ENCODE results near the gene BAMBI.
A peak's percentile ranks its signal among the peaks of the same experiment; 100 is the strongest.

The BAMBI gene

DNA sequence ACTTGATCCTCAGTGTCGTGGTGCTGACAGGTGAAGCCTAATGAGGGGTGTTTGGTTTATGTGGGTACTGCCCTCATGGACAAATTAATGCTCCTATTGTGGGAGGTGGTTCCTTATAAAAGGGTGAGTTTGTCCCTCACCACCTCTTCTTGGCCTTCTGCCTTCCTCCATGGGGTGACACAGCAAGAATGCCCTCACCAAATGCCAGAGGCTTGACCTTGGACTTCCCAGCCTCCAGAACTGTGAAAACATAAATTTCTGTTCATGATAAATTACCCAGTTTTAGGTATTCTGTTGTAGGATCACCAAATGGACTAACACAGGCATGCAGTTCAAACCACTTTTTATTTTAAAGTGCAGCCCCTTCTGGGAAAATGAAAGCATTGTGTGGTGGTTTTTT, 39.4 kb downstream of the BAMBI start:
- H3K36me3 ChIP-seq = no peaks in the 10 kb centered on the region
- no peak overlapping the region for H3K4me2 ChIP-seq
- TF ChIP-seq Cebpa-rat (IDR thresholded peaks at IDR 0.05) = no peak
- no peaks in the 10 kb centered on the region; a peak in 1 of 22 replicates for H4K20me1 ChIP-seq
- H3K27me3 ChIP-seq = peaks cover 0 to 9% (median 0%) of the 10 kb centered on the region in 11 experiments; a peak in 7 of 22 replicates
- no peak overlapping the region for H3K9ac ChIP-seq
- H3K9me3 ChIP-seq (replicated peaks in 1 of 11) = peaks cover 0 to 24% (median 11%) of the 10 kb centered on the region in 11 experiments; a peak in 12 of 22 replicates
- no peak overlapping the region for H3K27ac ChIP-seq
- H3K4me3 ChIP-seq = no peak overlapping the region
- H3K4me1 ChIP-seq = peaks cover 9 to 22% (median 14%) of the 10 kb centered on the region in 10 experiments; a peak in 18 of 20 replicates

DNA sequence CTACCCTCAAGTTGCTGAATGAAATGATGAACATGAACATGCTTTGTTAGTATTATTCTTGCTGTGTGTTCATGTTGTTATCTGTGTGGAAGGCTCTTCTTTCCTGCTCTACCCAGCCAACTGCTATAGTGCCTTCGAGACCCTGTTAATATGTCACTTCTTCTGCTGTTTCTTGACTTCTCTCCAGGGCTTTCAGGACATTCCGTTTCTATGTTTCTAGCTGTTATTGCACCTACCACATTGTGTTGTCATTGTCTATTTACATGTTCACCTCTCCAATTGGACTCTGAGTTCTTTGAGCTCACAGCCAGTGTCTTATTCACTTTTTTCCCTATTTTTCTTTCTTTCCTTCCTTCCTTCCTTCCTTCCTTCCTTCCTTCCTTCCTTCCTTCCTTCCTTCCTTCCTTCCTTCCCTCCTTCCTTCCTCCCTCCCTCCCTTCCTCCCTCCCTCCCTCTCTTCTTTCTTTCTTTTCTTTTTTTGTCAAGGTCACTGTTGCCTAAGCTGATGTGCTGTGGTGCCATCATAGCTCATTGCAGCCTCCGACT, 40.4 kb downstream of the BAMBI start:
- H4K20me1 ChIP-seq = no peaks in the 10 kb centered on the region; a peak in 1 of 22 replicates
- H3K9ac ChIP-seq = no peak overlapping the region
- H3K4me1 ChIP-seq = peaks cover 13 to 32% (median 22%) of the 10 kb centered on the region in 10 experiments; a peak in 19 of 20 replicates
- TF ChIP-seq Cebpa-rat (IDR thresholded peaks at IDR 0.05) = no peak
- H3K27me3 ChIP-seq = peaks cover 0 to 19% (median 0%) of the 10 kb centered on the region in 11 experiments; a peak in 7 of 22 replicates
- H3K4me2 ChIP-seq = no peak overlapping the region
- H3K27ac ChIP-seq = no peak overlapping the region
- peaks cover 0 to 18% (median 6%) of the 10 kb centered on the region in 11 experiments; a peak in 11 of 22 replicates for H3K9me3 ChIP-seq (replicated peaks in 1 of 11)
- H3K36me3 ChIP-seq = no peaks in the 10 kb centered on the region
- no peak overlapping the region for H3K4me3 ChIP-seq

GRCh38 chr10:28719789-28720436, 42.6 kb downstream of the BAMBI start:
- H4K20me1 ChIP-seq = no peaks in the 10 kb centered on the region; a peak in 1 of 22 replicates
- no peak overlapping the region for H3K4me3 ChIP-seq
- no peaks in the 10 kb centered on the region for H3K36me3 ChIP-seq
- no peak overlapping the region for H3K27ac ChIP-seq
- H3K9ac ChIP-seq = no peak overlapping the region
- H3K27me3 ChIP-seq = peaks cover 0 to 21% (median 0%) of the 10 kb centered on the region in 11 experiments; a peak in 7 of 22 replicates
- peak overlapping the region in 3 of 11 experiments; percentile 1 to 20 (median 13); a peak in 1 of 22 replicates for H3K4me2 ChIP-seq
- TF ChIP-seq Cebpa-rat (IDR thresholded peaks at IDR 0.05) = no peak
- peaks cover 13 to 32% (median 22%) of the 10 kb centered on the region in 10 experiments; a peak in 19 of 20 replicates for H3K4me1 ChIP-seq
- H3K9me3 ChIP-seq (replicated peaks in 1 of 11) = peaks cover 0 to 9% (median 0%) of the 10 kb centered on the region in 11 experiments; a peak in 2 of 22 replicates

DNA sequence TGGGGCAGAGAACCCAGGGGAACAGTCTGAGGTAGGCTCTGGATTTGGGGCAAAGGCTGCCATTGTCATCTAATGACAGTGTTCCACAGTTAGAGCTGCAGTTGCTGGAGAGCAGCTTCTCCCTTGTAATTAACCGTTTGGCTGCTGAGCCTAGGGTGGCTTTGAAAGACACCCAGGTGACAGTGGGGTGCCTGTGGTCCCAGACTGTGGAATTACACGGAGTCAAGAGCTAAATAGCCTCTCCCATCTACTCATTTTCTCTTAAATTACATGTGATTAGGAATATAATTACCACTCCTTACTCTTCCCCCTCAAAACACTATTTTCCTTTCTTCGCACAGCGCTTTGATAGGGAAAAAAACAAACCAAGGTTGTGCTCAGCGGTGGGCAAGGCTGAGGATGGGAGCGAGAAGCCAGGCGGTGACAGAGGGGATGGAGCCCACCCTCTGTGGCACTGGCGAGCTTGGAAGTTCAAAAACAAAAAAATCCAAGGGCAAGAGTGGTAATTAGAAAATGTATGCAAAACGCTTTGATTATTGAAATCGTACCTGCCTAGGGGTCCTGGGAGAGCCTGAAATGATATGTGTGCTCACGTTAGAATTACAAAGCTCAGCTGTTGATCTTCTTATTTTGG, 44.1 kb downstream of the BAMBI start:
- Histone ChIP-seq H3K9ac (peak overlapping the region in 7 of 11 experiments; percentile 29 to 70 (median 57); a peak in 11 of 22 replicates), H3K27me3 (peaks cover 0 to 21% (median 0%) of the 10 kb centered on the region in 11 experiments; a peak in 7 of 22 replicates), H3K27ac (no peak overlapping the region), H3K9me3 (replicated peaks in 1 of 11) (peaks cover 0 to 9% (median 0%) of the 10 kb centered on the region in 11 experiments; a peak in 2 of 22 replicates), H4K20me1 (no peaks in the 10 kb centered on the region; a peak in 1 of 22 replicates), H3K4me2 (peak overlapping the region; percentile 79 to 95 (median 89)), H3K4me1 (peaks cover 13 to 32% (median 22%) of the 10 kb centered on the region in 10 experiments; a peak in 19 of 20 replicates), H3K4me3 (peak overlapping the region; percentile 45 to 68 (median 52); a peak in 18 of 20 replicates), H3K36me3 (no peaks in the 10 kb centered on the region)
- no peak for TF ChIP-seq Cebpa-rat (IDR thresholded peaks at IDR 0.05)

DNA sequence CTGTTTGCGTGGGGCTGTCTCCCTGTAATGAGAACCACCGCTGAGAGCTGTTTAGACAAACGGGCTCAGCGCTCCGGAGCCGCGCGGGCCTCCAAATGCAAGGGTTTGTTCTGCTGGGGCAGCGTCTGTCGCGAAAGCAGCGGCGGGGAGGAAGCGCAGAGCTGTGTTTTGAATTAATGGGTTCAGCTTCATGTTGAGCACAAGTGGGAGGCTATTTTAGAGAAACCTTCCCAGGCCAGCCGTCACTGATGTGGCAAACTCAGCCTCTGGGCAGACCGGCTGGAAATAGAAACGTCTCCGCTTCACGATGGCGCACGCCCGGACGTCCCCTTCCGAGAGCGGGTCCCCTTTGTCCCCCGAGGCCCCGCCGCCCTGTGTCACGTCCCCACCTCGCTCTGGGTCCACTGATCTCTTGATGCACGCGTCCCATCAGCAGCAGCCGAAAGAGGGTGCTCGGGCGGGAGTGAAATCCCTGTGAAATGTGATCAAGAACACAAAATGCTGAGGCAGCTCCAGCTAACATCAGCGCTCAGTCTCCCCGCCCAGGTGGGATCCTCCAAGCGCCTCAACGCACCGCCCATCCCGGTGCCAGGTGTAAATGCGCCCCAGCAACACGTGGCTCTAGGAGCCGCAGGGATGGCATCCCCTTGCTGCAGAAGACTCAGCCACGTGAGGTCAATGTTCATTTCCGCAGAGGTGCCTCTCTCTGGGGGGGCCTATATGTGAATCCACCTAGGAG, 44.9 kb downstream of the BAMBI start:
- Histone ChIP-seq H3K36me3 (no peaks in the 10 kb centered on the region), H3K27me3 (peaks cover 0 to 21% (median 0%) of the 10 kb centered on the region in 11 experiments; a peak in 7 of 22 replicates), H4K20me1 (no peaks in the 10 kb centered on the region; a peak in 1 of 22 replicates), H3K4me1 (peaks cover 13 to 32% (median 22%) of the 10 kb centered on the region in 10 experiments; a peak in 19 of 20 replicates), H3K4me2 (peak overlapping the region; percentile 79 to 95 (median 89)), H3K9me3 (replicated peaks in 1 of 11) (peaks cover 0 to 9% (median 4%) of the 10 kb centered on the region in 11 experiments; a peak in 12 of 22 replicates), H3K9ac (peak overlapping the region; percentile 29 to 70 (median 52); a peak in 19 of 22 replicates), H3K27ac (no peak overlapping the region), H3K4me3 (peak overlapping the region; percentile 45 to 68 (median 52))
- TF ChIP-seq Cebpa-rat (IDR thresholded peaks at IDR 0.05) = no peak

DNA sequence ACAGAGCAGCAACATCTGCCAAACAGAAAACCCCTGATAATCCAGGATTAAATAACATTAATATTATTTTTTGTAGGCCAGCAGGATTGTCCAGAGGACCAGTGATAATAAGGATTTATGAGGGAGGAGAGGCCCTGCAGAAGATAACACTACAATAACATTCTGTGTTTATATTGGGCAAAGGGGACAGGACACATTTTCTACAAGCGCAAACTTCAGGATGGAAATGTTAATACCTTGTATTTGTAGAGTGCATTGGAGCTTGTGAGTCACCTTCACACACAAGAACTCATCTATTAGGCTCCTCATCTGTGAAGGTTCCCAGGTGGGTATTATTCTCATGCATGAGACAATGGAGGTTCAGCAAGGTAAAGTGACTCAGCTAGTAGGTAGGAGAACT, 51.0 kb downstream of the BAMBI start:
- Histone ChIP-seq H3K27me3 (no peaks in the 10 kb centered on the region), H3K4me3 (no peak overlapping the region), H3K27ac (no peak overlapping the region), H3K9me3 (replicated peaks in 1 of 11) (peaks cover 4 to 19% (median 12%) of the 10 kb centered on the region in 11 experiments; a peak in 15 of 22 replicates), H3K4me2 (no peak overlapping the region), H4K20me1 (no peaks in the 10 kb centered on the region), H3K36me3 (no peaks in the 10 kb centered on the region), H3K4me1 (no peaks in the 10 kb centered on the region), H3K9ac (no peak overlapping the region)
- TF ChIP-seq Cebpa-rat (IDR thresholded peaks at IDR 0.05) = no peak

DNA sequence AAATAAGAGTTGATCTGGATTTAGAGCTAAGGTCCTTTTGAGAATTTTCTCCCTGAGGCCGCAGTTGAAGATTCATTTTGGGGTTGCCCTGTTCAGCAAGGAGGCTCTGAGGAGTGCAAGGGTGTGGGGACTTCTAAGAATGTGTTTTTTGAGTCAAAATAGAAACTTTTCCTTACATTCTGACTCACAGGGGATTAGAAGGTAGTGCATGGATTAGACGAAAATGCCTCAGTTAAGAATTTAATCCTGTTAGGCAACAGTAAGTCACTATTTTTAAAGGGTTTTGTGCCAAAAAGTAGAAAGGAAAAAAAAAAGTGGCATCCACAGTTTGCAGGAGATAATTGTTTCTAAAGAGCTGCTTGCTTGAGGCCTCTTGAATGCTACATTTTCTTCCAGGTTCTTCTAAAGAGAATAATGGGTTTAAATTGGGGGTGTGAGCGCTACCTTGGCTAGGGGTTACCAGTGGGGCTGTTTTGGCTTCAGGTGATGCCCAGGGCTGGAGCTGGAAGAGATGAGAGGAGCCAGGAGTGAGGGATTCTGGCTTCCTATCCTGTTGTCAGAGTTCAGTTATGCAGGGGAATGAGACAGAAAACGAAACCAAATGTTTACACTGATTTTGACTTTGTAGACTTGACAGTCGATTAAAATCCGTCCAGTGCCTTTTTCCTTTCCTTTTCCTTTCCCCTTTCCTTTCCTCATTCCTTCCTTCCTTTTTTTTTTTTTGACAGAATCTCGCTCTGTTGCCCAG, 52.9 kb downstream of the BAMBI start:
- Histone ChIP-seq H3K4me1 (peaks cover 0 to 3% (median 0%) of the 10 kb centered on the region in 10 experiments; a peak in 4 of 20 replicates), H3K27me3 (no peaks in the 10 kb centered on the region), H3K9ac (no peak overlapping the region), H3K27ac (no peak overlapping the region), H3K4me2 (peak overlapping the region in 7 of 11 experiments; percentile 2 to 29 (median 18); a peak in 5 of 22 replicates), H3K4me3 (no peak overlapping the region), H3K9me3 (replicated peaks in 1 of 11) (peaks cover 16 to 31% (median 23%) of the 10 kb centered on the region in 11 experiments; a peak in 21 of 22 replicates), H3K36me3 (0 out of 22 replicates have a peak, but pooled peaks cover 0 to 4% (median 0%) of the 10 kb centered on the region in 11 experiments), H4K20me1 (no peaks in the 10 kb centered on the region)
- no peak for TF ChIP-seq Cebpa-rat (IDR thresholded peaks at IDR 0.05)

GRCh38 chr10:28732091-28732490, 54.8 kb downstream of the BAMBI start:
- Histone ChIP-seq H3K9ac (no peak overlapping the region), H3K9me3 (replicated peaks in 1 of 11) (peaks cover 16 to 27% (median 21%) of the 10 kb centered on the region in 11 experiments; a peak in 21 of 22 replicates), H3K4me1 (peaks cover 0 to 10% (median 0%) of the 10 kb centered on the region in 10 experiments; a peak in 5 of 20 replicates), H3K27me3 (no peaks in the 10 kb centered on the region), H3K4me2 (no peak overlapping the region), H3K27ac (no peak overlapping the region), H4K20me1 (no peaks in the 10 kb centered on the region), H3K36me3 (0 out of 22 replicates have a peak, but pooled peaks cover 0 to 4% (median 0%) of the 10 kb centered on the region in 11 experiments), H3K4me3 (no peak overlapping the region)
- no peak for TF ChIP-seq Cebpa-rat (IDR thresholded peaks at IDR 0.05)

Measured in BLaER1 treated with 17β-estradiol and CSF1 and Interleukin-3, amounts not matched to agents 10 nM and 100 nM (cell line).